Body of pancreas (tissue), 4 donors: Measurements from ENCODE around the gene CARF.

Experiments used
- POLR2A ChIP-seq, 3 donors: fragments of 450-650 bp; IDR thresholded peaks; one replicate each; pipeline ENCODE4 v1.6.1; 2016; ENCODE audit warnings: antibody characterized with exemption in 3 of 3, mild to moderate bottlenecking in 2 of 3
- TF ChIP-seq, protein P1 (sequence below), 7 experiments: fragments of 450-650 bp in 4 of 7; fragments of 200-600 bp in 3 of 7; sonication (generic) in 3 of 7; IDR thresholded peaks; one replicate each; pipeline ENCODE4 v1.5.1; 2016 to 2019; ENCODE audit warnings: antibody characterized with exemption in 7 of 7

DNA sequence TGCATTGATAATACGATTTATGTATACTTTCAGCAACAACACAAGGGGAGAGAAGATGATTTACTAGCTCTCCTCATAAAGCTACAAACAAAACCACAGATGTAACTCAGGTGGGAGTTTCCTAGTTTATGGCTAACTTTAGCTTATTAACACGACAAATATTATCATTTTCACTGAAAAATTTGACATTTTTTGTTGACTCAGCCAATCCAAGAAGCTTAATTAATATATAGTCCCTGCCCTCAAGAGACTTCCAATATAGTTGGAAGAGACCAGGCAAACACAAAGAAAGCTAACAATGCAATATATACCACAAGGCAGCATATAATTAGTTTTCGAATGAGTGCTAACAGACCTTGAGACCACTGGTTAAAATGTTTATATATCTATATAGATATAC lies 1.4 kb upstream of the CARF start:
- TF ChIP-seq POLR2A (IDR thresholded peaks at IDR 0.05): no peak
- TF ChIP-seq, protein P1, sequence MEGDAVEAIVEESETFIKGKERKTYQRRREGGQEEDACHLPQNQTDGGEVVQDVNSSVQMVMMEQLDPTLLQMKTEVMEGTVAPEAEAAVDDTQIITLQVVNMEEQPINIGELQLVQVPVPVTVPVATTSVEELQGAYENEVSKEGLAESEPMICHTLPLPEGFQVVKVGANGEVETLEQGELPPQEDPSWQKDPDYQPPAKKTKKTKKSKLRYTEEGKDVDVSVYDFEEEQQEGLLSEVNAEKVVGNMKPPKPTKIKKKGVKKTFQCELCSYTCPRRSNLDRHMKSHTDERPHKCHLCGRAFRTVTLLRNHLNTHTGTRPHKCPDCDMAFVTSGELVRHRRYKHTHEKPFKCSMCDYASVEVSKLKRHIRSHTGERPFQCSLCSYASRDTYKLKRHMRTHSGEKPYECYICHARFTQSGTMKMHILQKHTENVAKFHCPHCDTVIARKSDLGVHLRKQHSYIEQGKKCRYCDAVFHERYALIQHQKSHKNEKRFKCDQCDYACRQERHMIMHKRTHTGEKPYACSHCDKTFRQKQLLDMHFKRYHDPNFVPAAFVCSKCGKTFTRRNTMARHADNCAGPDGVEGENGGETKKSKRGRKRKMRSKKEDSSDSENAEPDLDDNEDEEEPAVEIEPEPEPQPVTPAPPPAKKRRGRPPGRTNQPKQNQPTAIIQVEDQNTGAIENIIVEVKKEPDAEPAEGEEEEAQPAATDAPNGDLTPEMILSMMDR (IDR thresholded peaks at IDR 0.05): no peak
